KG1 (cell line): ENCODE data around the gene KIF16B.
"Not testable (repeated sequence)": the region's sequence is repeated elsewhere in the genome, so short reads cannot be mapped to it uniquely, and the experiment has no call there.

Experiments used
- DNase-seq: peaks from one replicate; lab custom pipeline; 2025; lab: John Stamatoyannopoulos, UW

Gene KIF16B

GRCh38 chr20:16293590-16293989 is 279.7 kb downstream of the KIF16B start:
- no peak for DNase-seq

GRCh38 chr20:16292226-16292880 is 280.9 kb downstream of the KIF16B start:
- DNase-seq = no peak

- no peak for DNase-seq
Observed at GRCh38 chr20:16290358-16290757, 282.9 kb downstream of the KIF16B start.

GRCh38 chr20:16287776-16288175 is 285.5 kb downstream of the KIF16B start:
- DNase-seq = no peak

- DNase-seq = no peak
Observed at GRCh38 chr20:16286601-16287000, 286.6 kb downstream of the KIF16B start.

- no peak for DNase-seq
Observed at GRCh38 chr20:16284385-16285100, 288.7 kb downstream of the KIF16B start.

- no peak for DNase-seq
Observed at GRCh38 chr20:16283978-16284377, 289.3 kb downstream of the KIF16B start.

- DNase-seq = no peak
Observed at GRCh38 chr20:16283307-16283706, 289.9 kb downstream of the KIF16B start.

GRCh38 chr20:16280219-16280618 is 293.0 kb downstream of the KIF16B start:
- no peak for DNase-seq

- DNase-seq = no peak
Observed at GRCh38 chr20:16279320-16279719, 293.9 kb downstream of the KIF16B start.

GRCh38 chr20:16273812-16274555 is 299.3 kb downstream of the KIF16B start:
- no peak for DNase-seq

GRCh38 chr20:16272780-16273360 is 300.4 kb downstream of the KIF16B start:
- no peak for DNase-seq

- DNase-seq = no peak
Observed at GRCh38 chr20:16271450-16271849, 301.8 kb downstream of the KIF16B start.

GRCh38 chr20:16270989-16271388 is 302.3 kb downstream of the KIF16B start:
- no peak for DNase-seq

GRCh38 chr20:16270314-16270931 is 302.8 kb downstream of the KIF16B start:
- DNase-seq = no peak

- DNase-seq = no peak
Observed at GRCh38 chr20:16267526-16267925, 305.7 kb downstream of the KIF16B start.

- DNase-seq = no peak
Observed at GRCh38 chr20:16265334-16265733, 307.9 kb downstream of the KIF16B start.

- DNase-seq = no peak
Observed at GRCh38 chr20:16263582-16263981, 309.7 kb downstream of the KIF16B start.

GRCh38 chr20:16262594-16262993 is 310.7 kb downstream of the KIF16B start:
- no peak for DNase-seq

- DNase-seq = no peak
Observed at GRCh38 chr20:16261733-16262273, 311.4 kb downstream of the KIF16B start.

GRCh38 chr20:16260911-16261310 is 312.3 kb downstream of the KIF16B start:
- DNase-seq = no peak

- DNase-seq = not testable (repeated sequence)
Observed at GRCh38 chr20:16260133-16260532, 313.1 kb downstream of the KIF16B start.
